Spleen (tissue), 11 donors: Measurements from ENCODE around the gene CDK14. TPM values are rescaled to one million over a fixed set of nuclear protein-coding genes. Genes with fewer than 3 reads are reported as not detected.

Experiments
- DNase-seq: peaks from one replicate; pipeline ENCODE4 v3.0.0-alpha.2; 2020
- H3K27ac ChIP-seq, 8 donors: fragments of 200-600 bp; sonication (generic) in 7 of 8; 1 replicate in 4 of 8; 2 replicates in 4 of 8; pipeline versions ENCODE4 v1.5.0 to v1.8.0; 2016 to 2021; ENCODE audit warnings: inconsistent platforms in 4 of 8, mild to moderate bottlenecking in 4 of 8, moderate library complexity in 1 of 8
- H3K27me3 ChIP-seq, 7 donors: fragments of 200-600 bp; sonication (generic) in 6 of 7; replicated peaks in 1 of 7; 1 replicate in 4 of 7; 2 replicates in 3 of 7; pipeline versions ENCODE4 v1.5.0 to v1.8.0; 2016 to 2021; ENCODE audit warnings: inconsistent platforms in 3 of 7, mild to moderate bottlenecking in 1 of 7
- H3K36me3 ChIP-seq, 6 donors: fragments of 200-600 bp; sonication (generic) in 5 of 6; 1 replicate in 4 of 6; 2 replicates in 2 of 6; pipeline versions ENCODE4 v1.5.0 to v1.8.0; 2016 to 2021; ENCODE audit warnings: inconsistent platforms in 2 of 6
- H3K4me1 ChIP-seq, 6 donors: fragments of 200-600 bp; sonication (generic) in 5 of 6; 1 replicate in 3 of 6; 2 replicates in 3 of 6; pipeline versions ENCODE4 v1.5.0 to v1.8.0; 2016 to 2021; ENCODE audit warnings: inconsistent platforms in 3 of 6
- H3K4me3 ChIP-seq, 8 donors: fragments of 200-600 bp; sonication (generic) in 7 of 8; 1 replicate in 4 of 8; 2 replicates in 4 of 8; pipeline versions ENCODE4 v1.5.0 to v1.8.0; 2016 to 2021; ENCODE audit warnings: inconsistent platforms in 4 of 8, mild to moderate bottlenecking in 4 of 8, moderate library complexity in 2 of 8
- H3K9me3 ChIP-seq, 8 donors: fragments of 200-600 bp; sonication (generic) in 7 of 8; 1 replicate in 4 of 8; 2 replicates in 4 of 8; pipeline versions ENCODE4 v1.5.0 to v1.8.0; 2016 to 2021; ENCODE audit warnings: inconsistent platforms in 4 of 8
- CTCF ChIP-seq, 11 experiments: fragments of 200-600 bp in 7 of 11; fragments of 450-650 bp in 4 of 11; sonication (generic) in 4 of 11; IDR thresholded peaks in 8 of 11; conservative IDR thresholded peaks in 3 of 11; 1 replicate in 7 of 11; 2 replicates in 4 of 11; pipeline versions ENCODE4 v1.4.0 to v1.8.0; 2016 to 2021; ENCODE audit warnings: antibody characterized with exemption in 11 of 11, inconsistent platforms in 4 of 11, mild to moderate bottlenecking in 1 of 11
- POLR2A ChIP-seq, 3 donors: fragments of 450-650 bp; IDR thresholded peaks; one replicate each; pipeline ENCODE4 v1.5.1; 2017; ENCODE audit warnings: antibody characterized with exemption in 3 of 3, mild to moderate bottlenecking in 1 of 3
- POLR2AphosphoS5 ChIP-seq, 3 donors: sonication (generic); formaldehyde crosslinking; IDR thresholded peaks; one replicate each; pipeline ENCODE4 v1.5.1; 2017; ENCODE audit warnings: antibody characterized with exemption in 3 of 3
- WGBS, 5 donors: extraction: QIAGEN DNeasy Blood & Tissue Kit in 3 of 5; methylation state at CpG; one replicate each; pipeline versions ENCODE4 v1.1.5 to v1.1.7; 2013 to 2018; 5-methylcytosine and 5-hydroxymethylcytosine counted together
- intact Hi-C: fragments of 100-400 bp; cut with DNase I; formaldehyde crosslinking; loops from one replicate; pipeline ENCODE4 v1.15.0; 2023; ENCODE audit warnings: low total_unique reads
- polyA plus RNA-seq, 3 donors: library from polyadenylated mRNA; stranded (reverse); fragments of 200-250 nt; gene quantifications; one replicate each; pipeline ENCODE4 v1.2.1, GENCODE V29; 2013
- total RNA-seq, 7 donors: library from RNA; depleted of rRNA in 3 of 7; stranded (reverse); fragments of >200 nt in 3 of 7; fragmentation: NEBNext Ultra II Directional in 4 of 7; extraction: Animal tissue kit (Norgen Biotek cat#: 25700) in 4 of 7; gene quantifications; one replicate each; pipeline versions ENCODE4 v1.1.0 to v1.2.1, GENCODE V29; 2016 to 2021
- donor health status: healthy with polysubstance abuse.
- donor health status: DM: no; HTN: no; CAD: no; lungs with moderate emphysema.
- donor health status: DM: no; HTN: no; CAD: no.
- donor health status: Bipolar disorder and iron deficiency.
- donor health status: healthy.
- donor health status: DM: no; HTN: no; CAD: no.
- donor health status: DM: yes; HTN: yes; CAD: no.

Gene CDK14
- total and polyA plus RNA-seq, 10 donors: 6.6 to 109 (median 51.2) TPM

- Histone ChIP-seq H3K36me3 (no peaks in the 10 kb centered on the region), H3K27me3 (no peaks in the 10 kb centered on the region), H3K27ac (no peak overlapping the region), H3K9me3 (no peaks in the 10 kb centered on the region), H3K4me1 (no peaks in the 10 kb centered on the region), H3K4me3 (no peak overlapping the region)
- no peak for DNase-seq
- WGBS, 5 donors: 89 to 98% (median 95%) methylated on average over 3 of the region's 3 CpGs
- intact Hi-C loops: no loop called here
- TF ChIP-seq POLR2AphosphoS5 (IDR thresholded peaks at IDR 0.05) (no peak), CTCF (IDR thresholded peaks at IDR 0.05 in 8 of 11, conservative IDR thresholded peaks at IDR 0.05 in 3 of 11) (no peak), POLR2A (IDR thresholded peaks at IDR 0.05) (no peak)
These were observed 79.9 kb downstream of the CDK14 start for GRCh38 chr7:90675982-90676381.

- intact Hi-C loops: no loop called here
- 57 to 70% (median 62%) methylated on average over 10 of the region's 10 CpGs for WGBS, 5 donors
- no peak for TF ChIP-seq CTCF (IDR thresholded peaks at IDR 0.05 in 8 of 11, conservative IDR thresholded peaks at IDR 0.05 in 3 of 11)
These were observed 81.6 kb downstream of the CDK14 start for GRCh38 chr7:90677486-90678404.

GRCh38 chr7:90678986-90679385, 82.9 kb downstream of the CDK14 start:
- 51 to 78% (median 69%) methylated on average over 3 of the region's 3 CpGs for WGBS, 5 donors

More at GRCh38 chr7:90677486-90678404, 81.6 kb downstream of the CDK14 start:
- Histone ChIP-seq H3K4me1 (no peaks in the 10 kb centered on the region), H3K4me3 (no peak overlapping the region), H3K27ac (no peak overlapping the region), H3K27me3 (no peaks in the 10 kb centered on the region), H3K36me3 (no peaks in the 10 kb centered on the region), H3K9me3 (no peaks in the 10 kb centered on the region)
- DNase-seq: no peak

More at GRCh38 chr7:90678986-90679385, 82.9 kb downstream of the CDK14 start:
- H3K27me3 ChIP-seq: no peaks in the 10 kb centered on the region
- no peak for TF ChIP-seq POLR2A (IDR thresholded peaks at IDR 0.05)
- no peak for TF ChIP-seq CTCF (IDR thresholded peaks at IDR 0.05 in 8 of 11, conservative IDR thresholded peaks at IDR 0.05 in 3 of 11)
- no peak for TF ChIP-seq POLR2AphosphoS5 (IDR thresholded peaks at IDR 0.05)
- DNase-seq: no peak
- intact Hi-C loops: no loop called here
- no peak overlapping the region for H3K27ac ChIP-seq
- H3K36me3 ChIP-seq: no peaks in the 10 kb centered on the region
- no peak overlapping the region for H3K4me3 ChIP-seq
- H3K4me1 ChIP-seq: no peaks in the 10 kb centered on the region
- no peaks in the 10 kb centered on the region for H3K9me3 ChIP-seq
